GM19395 (cell line): ENCODE data around the gene MRC2.
"Not testable (repeated sequence)": the region's sequence is repeated elsewhere in the genome, so short reads cannot be mapped to it uniquely, and the experiment has no call there.

Experiments
- ATAC-seq: cut with Tn5 transposase; IDR thresholded peaks from one replicate; pipeline ENCODE4 v1.9.1; 2021; ENCODE audit warnings: mild to moderate bottlenecking, moderate library complexity; ENCODE audit not compliant: unreplicated experiment

MRC2 gene

GRCh38 chr17:62678214-62678919, 50.9 kb downstream of the MRC2 start:
- ATAC-seq, result no peak

- no peak for ATAC-seq
These were observed 52.5 kb downstream of the MRC2 start for GRCh38 chr17:62679866-62680377.

- no peak for ATAC-seq
These were observed 53.1 kb downstream of the MRC2 start for GRCh38 chr17:62680541-62681052.

GRCh38 chr17:62681061-62681938, 53.8 kb downstream of the MRC2 start:
- ATAC-seq, result no peak

GRCh38 chr17:62681939-62682381, 54.5 kb downstream of the MRC2 start:
- ATAC-seq, result no peak

- ATAC-seq, result no peak
These were observed 56.7 kb downstream of the MRC2 start for GRCh38 chr17:62684179-62684578.

GRCh38 chr17:62687997-62688396, 60.5 kb downstream of the MRC2 start:
- ATAC-seq, result no peak

- no peak for ATAC-seq
These were observed 61.1 kb downstream of the MRC2 start for GRCh38 chr17:62688398-62689160.

- ATAC-seq, result no peak
These were observed 62.1 kb downstream of the MRC2 start for GRCh38 chr17:62689441-62690167.

- ATAC-seq, result no peak
These were observed 62.9 kb downstream of the MRC2 start for GRCh38 chr17:62690168-62690897.

- ATAC-seq, result not testable (repeated sequence)
These were observed 64.1 kb downstream of the MRC2 start for GRCh38 chr17:62691589-62691915.

- ATAC-seq, result no peak
These were observed 64.7 kb downstream of the MRC2 start for GRCh38 chr17:62692159-62692651.

- ATAC-seq, result no peak
These were observed 65.4 kb downstream of the MRC2 start for GRCh38 chr17:62692721-62693431.

GRCh38 chr17:62693616-62694409, 66.3 kb downstream of the MRC2 start:
- ATAC-seq, result no peak

GRCh38 chr17:62695093-62695738, 67.7 kb downstream of the MRC2 start:
- ATAC-seq, result not testable (repeated sequence)

GRCh38 chr17:62696256-62696655, 68.8 kb downstream of the MRC2 start:
- no peak for ATAC-seq

- no peak for ATAC-seq
These were observed 69.4 kb downstream of the MRC2 start for GRCh38 chr17:62696726-62697490.
